IMR-90 (cell line): Measurements from ENCODE around the gene DLL4.
A peak's percentile ranks its signal among the peaks of the same experiment; 100 is the strongest.

Experiments
- CHD1 ChIP-seq: IDR thresholded peaks from 2 replicates; pipeline ENCODE4 v1.6.1; 2012; ENCODE audit warnings: low read depth, low read length, improper control_type of control experiment
- CTCF ChIP-seq: conservative IDR thresholded peaks from 2 replicates; pipeline ENCODE4 v1.5.1; 2012; ENCODE audit warnings: mild to moderate bottlenecking, low read depth, low read length, improper control_type of control experiment
- FOS ChIP-seq: fragments of 150-350 bp; IDR thresholded peaks from 2 replicates; pipeline ENCODE4 v1.6.1; 2016; ENCODE audit warnings: low read depth, low read length
- POLR2A ChIP-seq: IDR thresholded peaks from 2 replicates; pipeline ENCODE4 v1.6.1; 2012; ENCODE audit warnings: mild to moderate bottlenecking, low read depth, low read length
- USF2 ChIP-seq: fragments of 150-350 bp; IDR thresholded peaks from 2 replicates; pipeline ENCODE4 v1.6.1; 2017; ENCODE audit warnings: mild to moderate bottlenecking, antibody characterized with exemption, low read length, low read depth

GRCh38 chr15:40929660-40930429 lies 705 bp downstream of the DLL4 start:
- TF ChIP-seq CTCF = 0 out of 2 replicates have a peak, but pooled peaks have one; percentile 7
- TF ChIP-seq CHD1 = no peak
- TF ChIP-seq POLR2A = no peak
- TF ChIP-seq FOS = no peak
- TF ChIP-seq USF2 = no peak
